NCI-H1092 treated with DMSO at 0.1 percent for 48 hours (cell line): ENCODE results near the gene FBXL4.
A peak's percentile ranks its signal among the peaks of the same experiment; 100 is the strongest.

Experiments used
- DNase-seq: peaks from one replicate; lab custom pipeline; 2025; lab: John Stamatoyannopoulos, UW

FBXL4 gene

DNA sequence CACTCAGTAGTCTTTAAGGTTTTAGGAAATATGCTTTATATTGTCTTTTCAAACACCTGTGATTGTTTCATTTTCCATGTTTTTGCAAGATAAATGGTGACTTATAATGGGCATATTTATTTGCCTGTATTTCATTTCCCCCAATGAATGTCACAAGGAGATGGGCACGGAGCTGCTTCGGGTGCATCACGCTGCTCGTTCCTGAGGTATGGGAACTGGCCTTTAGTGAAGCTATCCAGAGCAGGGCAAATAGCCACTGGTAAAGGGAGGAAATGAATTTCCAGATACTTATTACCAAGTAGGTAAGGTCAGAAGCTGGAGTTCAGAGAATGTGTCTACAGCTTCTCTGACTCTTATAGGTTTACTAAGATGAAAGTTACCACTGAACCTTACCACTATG is 109.7 kb downstream of the FBXL4 start:
- DNase-seq: no peak

DNA sequence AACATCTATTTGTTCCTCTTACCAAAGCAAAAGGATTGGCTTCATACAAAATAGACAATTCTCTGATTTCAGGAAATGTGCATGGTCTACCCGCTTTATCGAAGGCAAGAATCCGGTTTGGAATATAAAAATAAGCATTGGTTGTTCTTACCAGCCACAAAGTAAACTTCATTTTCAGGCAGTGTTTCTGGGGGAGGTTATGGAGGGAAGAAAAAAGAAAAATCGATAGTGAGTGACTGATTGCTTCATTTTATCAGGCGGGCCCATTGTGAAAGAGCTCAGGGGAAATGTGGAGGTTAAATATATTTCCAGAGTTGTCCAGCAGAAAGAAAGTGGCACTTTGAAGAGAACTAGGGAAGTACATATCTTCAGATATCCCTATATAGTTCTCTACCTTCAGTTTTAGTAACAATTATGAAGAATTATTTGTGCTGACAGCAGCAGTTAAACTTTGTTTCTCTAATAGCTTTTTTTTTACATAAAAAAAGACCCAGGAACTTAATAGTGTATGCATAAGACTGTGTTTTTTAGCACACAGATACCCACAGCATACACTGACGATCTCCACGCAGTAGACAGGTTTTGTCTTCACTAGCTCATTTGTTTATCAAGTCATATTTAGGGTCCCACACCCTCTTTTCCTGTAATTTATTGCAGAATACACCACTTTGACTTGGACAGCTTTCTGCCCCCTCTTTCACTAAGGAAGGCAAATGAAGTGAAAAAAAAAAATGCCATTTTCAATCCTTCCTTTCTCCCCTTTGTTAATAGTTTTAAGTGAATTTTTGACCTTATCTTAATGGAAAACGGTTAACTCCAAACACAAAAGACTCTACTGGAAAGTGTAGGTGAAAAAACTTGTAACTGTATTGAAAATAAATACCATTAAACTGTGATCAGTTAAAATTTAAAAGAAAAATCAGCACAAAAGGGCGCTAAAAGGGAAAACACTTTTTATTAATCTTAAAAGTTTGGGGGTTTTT is 110.5 kb downstream of the FBXL4 start:
- DNase-seq: no peak

DNA sequence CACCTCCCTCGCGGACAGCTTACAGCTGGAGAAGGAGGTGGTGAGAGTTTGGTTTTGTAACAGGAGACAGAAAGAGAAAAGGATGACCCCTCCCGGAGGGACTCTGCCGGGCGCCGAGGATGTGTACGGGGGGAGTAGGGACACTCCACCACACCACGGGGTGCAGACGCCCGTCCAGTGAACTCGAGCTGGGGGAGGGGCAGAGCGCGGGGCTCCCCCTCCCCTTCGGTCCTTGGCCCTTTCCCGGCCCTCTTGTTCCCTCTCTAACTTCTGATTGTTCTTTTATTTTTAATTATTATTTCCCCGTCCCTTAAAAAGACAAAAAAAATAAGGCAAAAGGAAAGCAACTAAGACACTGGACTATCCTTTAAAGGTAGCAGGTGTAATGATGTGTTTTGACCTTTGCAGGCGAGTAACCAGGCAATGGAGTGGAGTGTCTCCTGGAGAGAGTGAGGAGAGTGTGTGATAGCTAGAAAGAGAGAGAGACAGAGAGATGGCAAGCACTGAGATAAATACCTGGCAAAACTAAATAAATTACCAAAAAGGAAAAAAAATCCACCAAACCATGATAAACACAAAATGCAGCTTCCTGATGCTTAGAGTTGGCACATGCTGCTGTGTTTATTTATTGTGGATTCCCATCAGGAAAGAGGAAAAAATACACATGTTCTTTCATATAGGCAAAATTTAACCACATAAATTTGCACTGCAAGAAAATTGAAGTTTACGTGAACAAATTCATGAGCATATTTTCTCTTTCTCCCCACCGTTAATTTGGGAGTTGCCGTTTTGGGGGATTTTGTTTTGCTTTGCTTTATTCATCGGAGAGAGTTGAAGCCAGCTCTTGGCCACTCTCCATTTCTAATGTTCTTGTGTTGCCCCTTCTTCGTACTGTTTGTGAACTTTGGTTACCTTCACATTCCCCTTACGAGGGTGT is 111.5 kb downstream of the FBXL4 start:
- peak; percentile 64 for DNase-seq

DNA sequence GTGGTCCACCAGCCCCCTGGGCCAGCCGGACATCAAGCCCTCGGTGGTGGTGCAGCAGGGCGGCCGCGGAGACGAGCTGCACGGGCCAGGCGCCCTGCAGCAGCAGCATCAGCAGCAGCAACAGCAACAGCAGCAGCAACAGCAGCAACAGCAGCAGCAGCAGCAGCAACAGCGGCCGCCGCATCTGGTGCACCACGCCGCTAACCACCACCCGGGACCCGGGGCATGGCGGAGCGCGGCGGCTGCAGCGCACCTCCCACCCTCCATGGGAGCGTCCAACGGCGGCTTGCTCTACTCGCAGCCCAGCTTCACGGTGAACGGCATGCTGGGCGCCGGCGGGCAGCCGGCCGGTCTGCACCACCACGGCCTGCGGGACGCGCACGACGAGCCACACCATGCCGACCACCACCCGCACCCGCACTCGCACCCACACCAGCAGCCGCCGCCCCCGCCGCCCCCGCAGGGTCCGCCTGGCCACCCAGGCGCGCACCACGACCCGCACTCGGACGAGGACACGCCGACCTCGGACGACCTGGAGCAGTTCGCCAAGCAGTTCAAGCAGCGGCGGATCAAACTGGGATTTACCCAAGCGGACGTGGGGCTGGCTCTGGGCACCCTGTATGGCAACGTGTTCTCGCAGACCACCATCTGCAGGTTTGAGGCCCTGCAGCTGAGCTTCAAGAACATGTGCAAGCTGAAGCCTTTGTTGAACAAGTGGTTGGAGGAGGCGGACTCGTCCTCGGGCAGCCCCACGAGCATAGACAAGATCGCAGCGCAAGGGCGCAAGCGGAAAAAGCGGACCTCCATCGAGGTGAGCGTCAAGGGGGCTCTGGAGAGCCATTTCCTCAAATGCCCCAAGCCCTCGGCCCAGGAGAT is 112.4 kb downstream of the FBXL4 start:
- peak; percentile 64 for DNase-seq

DNA sequence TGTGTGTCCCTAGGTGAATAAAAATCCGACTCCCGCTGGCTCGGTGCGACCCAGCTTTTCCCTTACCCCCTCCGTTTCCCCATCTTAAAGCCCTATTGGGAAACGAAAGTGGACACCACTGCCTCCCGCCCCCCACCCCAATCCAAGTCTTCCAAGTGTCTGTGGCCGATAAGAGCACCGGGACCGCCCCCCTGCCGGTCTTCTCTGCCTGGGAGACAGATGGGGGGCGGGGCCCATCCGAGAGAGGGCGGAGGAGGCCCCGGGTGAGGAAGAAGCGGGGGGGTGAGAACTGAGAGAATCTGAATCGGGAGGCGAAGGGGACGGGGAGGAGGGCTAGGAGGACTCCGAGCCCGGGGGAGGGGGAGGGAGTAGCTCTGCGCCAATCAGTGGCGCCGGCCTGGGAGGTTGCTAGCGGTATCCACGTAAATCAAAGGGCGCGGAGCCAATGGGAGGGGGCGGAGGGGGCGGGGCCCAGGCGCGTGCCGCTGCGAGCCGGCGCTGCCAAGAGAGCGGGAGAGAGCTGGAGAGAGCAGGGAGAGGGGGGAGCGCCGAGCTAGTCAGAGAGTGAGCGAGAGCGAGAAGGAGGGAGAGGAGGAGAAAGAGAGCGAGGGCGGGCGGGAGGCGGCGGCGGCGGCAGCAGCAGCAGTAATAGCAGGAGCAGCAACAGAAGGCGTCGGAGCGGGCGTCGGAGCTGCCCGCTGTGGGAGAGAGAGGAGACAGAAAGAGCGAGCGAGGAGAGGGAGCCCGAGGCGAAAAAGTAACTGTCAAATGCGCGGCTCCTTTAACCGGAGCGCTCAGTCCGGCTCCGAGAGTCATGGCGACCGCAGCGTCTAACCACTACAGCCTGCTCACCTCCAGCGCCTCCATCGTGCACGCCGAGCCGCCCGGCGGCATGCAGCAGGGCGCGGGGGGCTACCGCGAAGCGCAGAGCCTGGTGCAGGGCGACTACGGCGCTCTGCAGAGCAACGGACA is 113.4 kb downstream of the FBXL4 start, which contains the start of gene POU3F2:
TSS of gene POU3F2 (plus strand) at position 515 of the 972 bp plus-strand sequence. CDS start at position 815, 300 bp downstream.
- peak; percentile 96 for DNase-seq

DNA sequence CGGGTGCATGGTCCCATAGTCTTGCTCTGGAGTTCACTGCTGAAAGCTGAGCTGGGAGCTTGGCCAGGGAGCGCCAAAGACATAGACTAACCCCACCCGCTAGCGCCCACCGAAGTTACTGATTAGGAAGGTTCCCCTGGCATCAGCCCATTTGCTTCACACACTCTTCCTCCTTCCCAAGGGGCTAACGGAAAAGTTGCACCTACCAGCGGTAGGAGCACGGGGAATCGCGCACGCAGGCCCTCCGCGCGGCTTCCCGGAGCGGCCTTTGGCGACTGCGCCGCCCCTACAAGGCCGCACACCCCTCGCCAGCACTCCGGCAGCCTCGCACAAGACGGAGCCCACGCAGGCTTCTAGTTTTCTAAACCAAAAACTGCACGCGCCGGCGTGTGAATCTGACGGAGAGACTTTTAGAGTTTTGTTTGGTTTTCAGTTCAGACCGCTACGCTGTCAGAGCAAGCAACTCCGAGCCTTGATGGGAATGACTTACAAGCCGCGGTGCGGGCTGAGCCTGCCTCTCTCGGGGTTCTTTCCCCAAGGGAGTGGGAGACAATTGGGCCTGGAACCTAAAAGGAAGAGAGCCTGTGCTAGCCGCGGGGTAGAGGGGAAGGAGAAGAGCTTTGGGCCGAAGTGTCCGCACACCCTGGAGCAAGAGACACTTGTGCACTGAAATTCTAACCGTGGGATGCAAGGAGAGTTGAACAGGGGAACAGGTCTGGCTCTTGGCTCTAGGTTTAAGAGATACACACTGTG is 114.3 kb downstream of the FBXL4 start:
- DNase-seq: peak; percentile 77

DNA sequence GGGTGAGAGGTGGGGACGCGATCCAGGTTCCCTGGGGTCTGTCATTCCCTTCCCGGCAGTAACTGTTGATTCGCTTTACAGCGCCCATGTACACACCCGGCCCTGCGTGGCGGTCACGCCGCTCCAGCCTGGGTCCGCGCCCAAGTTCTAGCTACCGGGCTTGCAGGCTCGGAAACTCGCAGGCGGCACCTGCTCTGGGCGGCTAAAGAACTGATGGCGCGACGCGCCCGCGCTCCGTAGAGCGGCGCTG is 114.8 kb downstream of the FBXL4 start:
- DNase-seq: peak; percentile 67

DNA sequence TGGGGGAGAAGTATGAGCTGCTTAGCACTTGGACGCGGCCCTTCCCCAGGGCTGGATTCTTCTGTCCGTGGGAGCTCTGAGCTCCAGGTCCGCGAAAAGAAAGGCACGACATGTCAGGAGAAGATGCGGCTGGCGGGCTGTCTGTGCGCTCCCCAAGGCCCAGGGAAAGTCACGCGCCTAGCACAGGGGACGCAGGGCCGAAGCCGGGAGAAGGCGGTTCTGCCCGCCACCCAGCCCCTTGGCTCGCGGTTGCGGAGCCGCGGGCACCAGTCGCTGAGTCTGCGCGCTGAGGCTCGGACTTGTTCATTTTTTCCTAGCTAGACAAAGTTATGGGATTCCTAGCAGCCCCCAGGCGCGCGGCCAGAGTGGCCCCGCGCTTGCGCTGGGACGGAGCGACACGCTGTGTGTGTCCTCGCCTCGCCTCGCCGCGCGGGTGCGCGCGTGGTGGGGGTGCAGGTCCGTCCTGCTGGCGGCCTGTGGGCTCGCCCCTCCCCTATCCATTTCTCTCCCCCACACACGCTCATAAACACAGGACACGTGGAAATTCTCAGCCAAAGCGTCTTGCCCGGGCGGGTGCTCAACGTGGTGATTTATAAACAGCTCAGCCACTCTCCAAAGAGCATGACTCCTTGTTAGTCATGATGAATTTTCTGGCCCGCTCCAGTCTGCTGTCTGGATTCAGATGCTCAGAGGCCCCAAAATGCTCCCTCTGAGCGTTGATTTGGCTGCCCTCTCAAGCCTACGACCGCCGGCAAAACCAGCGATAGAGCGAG is 115.3 kb downstream of the FBXL4 start:
- peak; percentile 47 for DNase-seq

DNA sequence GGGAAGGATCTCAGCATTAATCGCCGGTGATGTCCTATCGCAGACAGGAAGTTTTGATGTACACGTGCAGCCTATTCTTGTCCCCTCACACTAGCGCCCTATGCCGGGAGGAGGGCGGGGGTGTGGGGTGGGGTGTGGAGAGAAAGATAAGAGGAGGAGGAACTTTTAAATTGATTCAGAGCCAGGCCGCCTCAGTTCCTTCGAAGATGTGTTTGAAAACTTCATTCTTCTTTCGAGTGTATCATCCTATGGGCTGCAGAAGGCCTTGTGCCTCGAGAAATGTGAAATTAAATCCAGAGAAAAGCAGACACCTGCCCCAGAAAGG is 115.8 kb downstream of the FBXL4 start:
- DNase-seq: no peak

DNA sequence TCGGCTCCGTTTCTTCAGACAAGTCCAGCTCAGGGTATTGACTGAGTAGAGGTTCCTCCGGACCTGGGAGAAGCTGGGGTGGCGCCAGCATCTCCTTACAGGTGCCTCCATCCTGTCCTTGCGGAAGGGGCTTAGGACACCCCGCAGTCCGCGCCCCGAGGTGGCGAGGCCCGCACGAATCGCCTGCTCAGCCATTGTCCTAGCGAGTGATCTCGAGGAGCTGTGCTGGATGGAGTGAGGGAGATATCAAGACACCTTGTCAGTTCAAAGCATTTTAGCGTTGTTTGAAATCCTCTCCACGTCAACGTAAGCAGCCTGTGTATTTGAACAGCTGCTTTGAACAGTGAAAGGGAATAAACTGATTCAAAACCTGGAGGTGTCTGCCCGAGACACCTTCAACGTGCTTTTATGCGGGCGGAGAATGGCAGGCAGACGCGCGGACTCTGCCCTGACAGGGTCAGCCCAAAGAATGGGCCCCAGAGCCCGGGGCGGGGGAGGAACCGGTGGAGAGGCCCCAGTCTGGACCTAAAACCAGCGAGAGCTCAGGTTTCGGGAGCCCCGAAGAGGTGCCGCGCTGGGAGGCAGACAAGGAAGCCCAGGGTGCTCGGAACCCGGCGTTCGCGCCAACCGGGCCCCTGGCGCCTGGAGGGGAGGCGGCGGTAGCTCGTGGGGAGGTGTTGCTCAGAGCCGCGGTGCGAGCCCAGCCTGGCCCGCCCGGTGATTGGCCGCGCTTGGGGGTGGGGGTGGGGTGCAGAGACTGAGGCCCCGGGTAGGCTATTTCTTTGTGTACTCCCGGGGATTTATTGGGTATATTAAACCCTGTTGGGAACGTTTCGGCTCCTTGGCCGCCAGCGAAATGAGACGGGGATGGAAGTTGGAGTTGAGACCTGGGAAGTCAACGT is 116.4 kb downstream of the FBXL4 start:
- peak; percentile 57 for DNase-seq

DNA sequence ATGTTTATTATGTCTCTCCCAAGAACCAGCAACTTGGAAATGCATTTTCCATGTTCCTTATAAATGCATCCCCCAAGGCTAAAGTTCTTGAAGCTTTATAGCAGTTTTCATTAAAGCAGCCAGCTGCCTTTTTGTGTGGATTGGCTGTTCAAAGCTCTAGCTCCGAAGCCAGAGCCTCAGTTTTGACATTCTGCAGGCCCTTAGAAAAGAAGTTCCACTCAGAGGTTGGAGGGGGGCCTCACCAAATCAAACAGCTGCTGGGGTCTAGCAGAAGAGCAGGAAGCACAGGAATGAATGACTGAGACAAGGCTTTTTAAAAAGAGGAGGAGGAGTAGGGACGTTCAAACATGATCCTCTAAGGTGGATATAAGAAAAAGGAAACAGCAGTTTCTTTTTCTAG is 117.6 kb downstream of the FBXL4 start:
- DNase-seq: no peak

DNA sequence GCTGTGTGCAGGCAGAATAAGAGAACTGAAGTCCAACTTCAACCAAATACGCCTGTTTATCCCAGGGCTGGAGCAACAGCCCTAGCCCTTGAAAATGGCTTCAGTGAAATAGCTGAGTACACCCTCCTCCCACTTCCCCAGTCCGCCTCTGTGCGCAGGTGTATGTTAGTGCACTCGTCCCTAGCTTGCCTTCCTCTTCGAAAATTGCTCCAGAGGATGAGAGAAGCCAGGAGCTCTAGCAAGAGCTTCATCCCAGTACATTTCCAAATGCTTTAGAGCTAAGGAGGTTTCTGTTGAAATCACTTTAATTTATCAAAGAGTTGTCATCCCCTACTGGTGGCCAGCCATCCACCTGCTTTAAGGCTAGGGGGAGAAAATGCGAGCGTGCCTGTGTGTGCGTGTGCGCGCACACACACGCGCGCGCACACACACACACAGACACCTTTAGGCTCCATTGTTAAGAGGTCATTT is 118.8 kb downstream of the FBXL4 start:
- DNase-seq: no peak

DNA sequence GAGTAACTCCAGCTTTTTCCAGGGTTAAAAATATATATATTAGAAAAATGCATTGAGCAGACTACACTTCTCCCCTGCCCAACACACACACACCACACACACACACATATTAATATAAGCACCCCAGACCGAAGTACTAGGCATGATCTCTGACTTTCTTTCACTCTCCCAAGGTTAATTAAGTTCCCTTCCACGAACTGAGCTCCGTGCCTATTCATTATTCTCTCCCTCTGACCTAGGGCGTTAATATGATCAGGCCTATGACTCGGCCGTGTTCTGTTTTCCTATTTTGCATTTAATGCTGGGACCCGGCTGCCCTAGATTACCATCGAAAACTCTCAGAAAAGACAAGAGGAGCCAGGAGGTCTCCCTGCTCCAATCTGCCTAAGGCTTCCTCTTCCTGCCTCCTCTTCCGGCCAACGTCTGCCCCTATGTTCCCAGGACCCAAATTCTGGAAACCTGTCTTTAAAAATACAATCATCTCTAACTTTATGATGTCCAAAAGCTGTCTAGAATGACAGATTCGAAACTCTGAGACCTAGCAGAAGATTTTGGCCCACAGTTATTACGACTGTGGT is 119.4 kb downstream of the FBXL4 start:
- DNase-seq: no peak

DNA sequence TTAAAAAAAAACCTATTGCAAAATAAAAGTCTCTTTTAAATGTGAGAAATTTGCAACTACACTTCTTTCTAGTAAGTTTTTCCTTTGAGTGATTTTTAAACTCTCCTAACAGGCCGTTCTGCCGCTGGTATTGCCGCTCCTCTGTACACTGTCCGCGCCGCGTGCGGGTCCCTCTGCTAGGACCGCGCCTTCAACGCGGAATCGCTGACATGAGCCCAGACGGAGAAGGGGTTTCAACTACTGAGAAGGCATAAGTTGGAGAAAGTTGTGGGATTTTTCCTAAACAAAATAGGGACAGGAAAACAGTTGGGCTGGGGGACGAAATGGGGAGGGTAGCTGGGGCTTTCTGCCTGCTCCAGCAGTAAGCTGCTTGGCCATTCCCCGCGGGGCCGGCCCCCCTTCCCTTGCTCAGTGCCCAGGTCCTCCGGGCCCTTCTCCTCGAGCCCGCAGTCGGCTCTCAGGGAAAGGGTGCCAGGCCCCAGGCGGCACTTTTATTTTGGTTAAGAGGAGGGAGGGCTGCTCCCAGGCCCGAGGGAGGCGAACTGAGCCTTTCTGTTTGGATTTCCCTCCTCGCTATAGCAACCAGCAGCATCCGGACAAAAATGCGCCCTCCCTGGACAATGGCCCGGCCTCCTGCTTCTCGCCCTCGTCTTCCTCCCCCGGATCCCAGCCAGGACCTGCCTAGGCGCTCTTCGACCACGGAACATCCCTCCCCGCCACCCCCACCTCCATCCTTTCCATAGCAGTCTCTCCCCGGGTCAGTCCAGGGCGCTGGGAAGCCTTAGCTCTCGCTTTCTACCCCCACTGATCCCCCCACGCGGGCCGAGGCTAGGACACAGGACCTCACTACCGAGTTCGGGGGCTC is 120.2 kb downstream of the FBXL4 start:
- no peak for DNase-seq

DNA sequence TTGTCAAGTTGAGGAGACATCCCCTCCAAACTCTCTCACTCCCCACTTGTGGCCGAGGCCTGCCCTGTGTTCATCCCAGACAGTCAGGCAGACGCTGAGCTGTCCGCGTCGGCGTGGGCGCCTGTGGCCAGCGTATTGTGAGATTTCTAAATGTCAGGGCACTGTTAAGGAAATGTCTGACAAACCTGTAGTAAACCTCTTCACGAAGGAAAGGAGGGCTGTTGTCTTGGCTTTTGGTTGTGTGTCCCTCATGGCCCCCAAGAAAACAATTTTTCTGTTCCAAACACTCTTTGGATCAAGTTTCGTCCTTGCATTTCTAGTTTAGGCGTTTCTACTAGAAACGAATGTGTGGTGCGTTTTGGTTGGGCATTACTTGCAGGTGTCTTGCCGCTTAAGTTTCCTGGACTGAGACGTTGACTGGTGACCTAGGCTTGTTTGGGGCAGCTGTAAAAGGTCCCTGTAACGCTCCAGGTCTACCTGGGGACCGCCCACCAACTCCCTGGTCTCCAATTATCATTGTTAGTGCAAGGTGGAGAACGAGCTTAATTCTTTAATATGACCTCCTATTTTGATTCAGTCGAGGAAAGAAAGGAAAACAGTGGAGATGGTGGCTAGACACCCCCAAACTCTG is 122.0 kb downstream of the FBXL4 start:
- no peak for DNase-seq

DNA sequence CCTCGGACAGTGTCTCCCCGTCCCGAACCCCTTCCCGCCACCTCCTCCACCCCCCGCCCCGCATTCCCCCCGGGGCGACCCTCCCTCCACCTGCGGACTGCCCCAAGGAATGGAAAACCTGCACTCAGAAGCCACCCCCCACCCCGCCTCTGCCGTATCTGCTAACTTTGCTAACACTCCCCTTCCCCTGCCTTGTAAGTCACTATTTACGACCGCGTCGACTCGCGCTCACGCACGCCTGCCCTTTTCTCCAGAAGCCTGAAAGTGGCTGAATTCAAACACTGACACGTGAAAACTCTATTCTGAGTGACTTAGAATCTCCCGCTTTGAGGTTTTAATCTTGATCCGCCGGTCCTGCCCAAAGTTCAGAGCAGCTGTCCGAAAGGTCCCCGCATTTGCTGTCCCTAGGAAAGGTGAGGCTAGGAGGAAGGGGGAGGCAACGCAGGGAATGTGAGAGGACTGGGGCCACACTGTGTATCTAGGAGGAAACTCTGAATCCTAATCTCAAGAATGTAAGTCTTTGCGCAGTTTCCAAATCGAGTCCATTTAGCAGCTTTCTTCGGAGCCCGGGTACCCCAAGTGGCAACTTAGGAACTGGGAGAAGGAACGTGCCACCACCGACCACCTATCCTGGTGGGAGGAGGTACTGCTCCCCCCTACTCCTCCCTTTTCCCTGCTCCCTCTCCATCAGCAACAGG is 122.7 kb downstream of the FBXL4 start:
- no peak for DNase-seq
